B cell (primary cell): ENCODE measurements around the gene IL1RN. TPM values are rescaled to one million over a fixed set of nuclear protein-coding genes. Genes with fewer than 3 reads are reported as not detected.

ENCODE experiments used
- ATAC-seq: fragments of 200-7000 bp; cut with Tn5 transposase; one replicate; pipeline ENCODE4 v1.10.0; 2021; ENCODE audit warnings: low read depth, mild to moderate bottlenecking, moderate number of reproducible peaks, moderate library complexity
- CTCF ChIA-PET: fragments of 350-600 bp; sonication (Branson Sonifier 250); formaldehyde crosslinking; loops from one replicate; lab custom pipeline; 2021; ENCODE audit warnings: antibody characterized with exemption, inconsistent platforms; lab: Charles Lee
- POLR2A ChIA-PET: fragments of 350-600 bp; sonication (Branson Sonifier 250); formaldehyde crosslinking; loops from one replicate; lab custom pipeline; 2021; ENCODE audit warnings: antibody characterized with exemption; lab: Charles Lee
- DNase-seq: peaks from one replicate; pipeline ENCODE4 v3.0.0; 2013
- H2AFZ ChIP-seq: 2 replicates; pipeline ENCODE4 v1.6.1; 2012; ENCODE audit warnings: mild to moderate bottlenecking, low read depth, low read length; ENCODE audit not compliant: insufficient read depth, poor library complexity, severe bottlenecking
- H3K27ac ChIP-seq, 2 donors: 1 replicate in 1 of 2; 2 replicates in 1 of 2; pipeline ENCODE4 v1.5.1; 2012 to 2013; ENCODE audit warnings: low read length in 2 of 2, mild to moderate bottlenecking in 2 of 2, moderate library complexity in 1 of 2
- H3K27me3 ChIP-seq, 4 experiments: fragments of 200-600 bp in 1 of 4; sonication (generic) in 1 of 4; replicated peaks in 1 of 4; 1 replicate in 2 of 4; 2 replicates in 2 of 4; pipeline versions ENCODE4 v1.6.1 to v1.7.0; 2013 to 2016; ENCODE audit warnings: low read length in 3 of 4, mild to moderate bottlenecking in 2 of 4, mixed read lengths in 1 of 4, moderate library complexity in 1 of 4; ENCODE audit not compliant: insufficient read depth in 4 of 4, control insufficient read depth in 3 of 4; ENCODE audit errors: control extremely low read depth in 1 of 4
- H3K36me3 ChIP-seq, 2 experiments: replicated peaks in 1 of 2; 1 replicate in 1 of 2; 2 replicates in 1 of 2; pipeline versions ENCODE4 v1.6.1 to v1.7.1; 2013; ENCODE audit warnings: low read length in 1 of 2; ENCODE audit not compliant: insufficient read depth in 2 of 2, control insufficient read depth in 1 of 2; ENCODE audit errors: control extremely low read depth in 1 of 2, extremely low read depth in 1 of 2
- H3K4me1 ChIP-seq, 2 donors: fragments of 200-600 bp in 1 of 2; sonication (generic) in 1 of 2; 1 replicate in 1 of 2; 2 replicates in 1 of 2; pipeline versions ENCODE4 v1.5.1 to v1.6.1; 2013 to 2017; ENCODE audit warnings: low read length in 2 of 2; ENCODE audit not compliant: control insufficient read depth in 2 of 2, insufficient read depth in 2 of 2
- H3K4me2 ChIP-seq: replicated peaks from 2 replicates; pipeline ENCODE3; 2012; ENCODE audit warnings: mild to moderate bottlenecking, low read depth, low read length; ENCODE audit not compliant: poor library complexity, severe bottlenecking
- H3K4me3 ChIP-seq, 5 experiments: fragments of 200-600 bp in 1 of 5; sonication (generic) in 1 of 5; 1 replicate in 3 of 5; 2 replicates in 2 of 5; pipeline versions ENCODE4 v1.5.1 to v1.7.0; 2011 to 2016; ENCODE audit warnings: low read length in 4 of 5, mild to moderate bottlenecking in 4 of 5, low read depth in 2 of 5, control low read depth in 1 of 5, moderate library complexity in 1 of 5; ENCODE audit not compliant: insufficient read depth in 1 of 5; ENCODE audit errors: control extremely low read depth in 1 of 5, extremely low read depth in 1 of 5
- H3K79me2 ChIP-seq: fragments of 200-600 bp; sonication (generic); one replicate; pipeline ENCODE4 v1.6.0; 2016; ENCODE audit warnings: low read length; ENCODE audit not compliant: control insufficient read depth, insufficient read depth
- H3K9ac ChIP-seq: fragments of 200-600 bp; sonication (generic); 2 replicates; pipeline ENCODE4 v1.6.1; 2017; ENCODE audit warnings: mild to moderate bottlenecking, low read length, moderate library complexity
- H3K9me3 ChIP-seq, 3 donors: one replicate each; pipeline versions ENCODE4 v1.6.1 to v1.7.1; 2013; ENCODE audit warnings: low read length in 2 of 3; ENCODE audit not compliant: control insufficient read depth in 2 of 3, insufficient read depth in 1 of 3; ENCODE audit errors: control extremely low read depth in 1 of 3
- H4K20me1 ChIP-seq: 2 replicates; pipeline ENCODE4 v1.6.0; 2012; ENCODE audit warnings: mild to moderate bottlenecking, low read length; ENCODE audit not compliant: insufficient read depth, control insufficient read depth, poor library complexity, severe bottlenecking
- H3K27ac Mint-ChIP-seq: one replicate; pipeline ENCODE4 v1.8.0; 2021; ENCODE audit warnings: mixed read lengths
- H3K27me3 Mint-ChIP-seq: one replicate; pipeline ENCODE4 v1.8.0; 2021; ENCODE audit warnings: mixed read lengths
- H3K4me1 Mint-ChIP-seq: one replicate; pipeline ENCODE4 v1.8.0; 2021; ENCODE audit warnings: mixed read lengths
- H3K4me3 Mint-ChIP-seq: one replicate; pipeline ENCODE4 v1.8.0; 2021; ENCODE audit warnings: mixed read lengths
- H3K9me3 Mint-ChIP-seq: one replicate; pipeline ENCODE4 v1.8.0; 2022; ENCODE audit warnings: mixed read lengths; ENCODE audit not compliant: insufficient read depth
- EZH2 ChIP-seq: IDR thresholded peaks from 2 replicates; pipeline ENCODE4 v1.6.1; 2012; ENCODE audit warnings: borderline replicate concordance, low read depth, mild to moderate bottlenecking, moderate library complexity, low read length; ENCODE audit not compliant: insufficient read depth, poor library complexity, severe bottlenecking
- WGBS: methylation state at CpG from one replicate; pipeline ENCODE4 v1.1.5; 2013; ENCODE audit warnings: missing lambda C conversion rate; ENCODE audit not compliant: insufficient coverage; 5-methylcytosine and 5-hydroxymethylcytosine counted together
- intact Hi-C: fragments of 100-400 bp; cut with micrococcal nuclease; formaldehyde crosslinking; loops from one replicate; pipeline ENCODE4 v1.10.0; 2022
- polyA plus RNA-seq: library from polyadenylated mRNA; depleted of rRNA; stranded (reverse); fragments of >200 nt; gene quantifications from 2 replicates; pipeline ENCODE4 v1.2.3, GENCODE V29; 2012
- total RNA-seq, 2 donors: library from RNA; stranded (reverse); fragments of 120-200 nt in 1 of 2; gene quantifications; 1 replicate in 1 of 2; 2 replicates in 1 of 2; pipeline versions ENCODE4 v1.2.3 to v1.2.4, GENCODE V29; 2013 to 2022
- TF ChIP-seq, protein P1 (sequence below): fragments of 200-600 bp; IDR thresholded peaks from one replicate; pipeline ENCODE4 v1.8.0; 2022; ENCODE audit warnings: antibody characterized with exemption, mild to moderate bottlenecking

Gene IL1RN
- total and polyA plus RNA-seq, 2 donors (not counting 1 experiment from before 2014, with no cell fraction given), result 0.79 TPM; not detected in 1

DNA sequence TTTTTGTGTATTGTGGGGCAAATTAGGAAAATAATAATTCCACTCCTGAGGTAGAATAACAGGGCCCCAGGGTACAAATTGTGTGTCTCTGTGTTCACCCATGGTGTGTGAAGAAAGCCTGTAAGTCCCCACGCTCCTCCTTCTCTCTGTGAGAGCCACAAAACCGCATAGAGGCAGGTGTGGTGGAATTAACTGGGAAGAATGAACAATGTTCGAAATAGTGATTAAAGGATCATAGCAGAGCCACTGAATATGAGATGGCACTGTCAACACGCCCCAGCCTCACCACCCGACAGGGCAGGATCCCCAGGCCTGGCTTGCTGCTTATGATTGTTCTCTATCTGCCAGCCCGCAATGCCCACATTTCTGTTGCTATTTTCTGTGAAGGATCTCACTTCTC, 14.1 kb downstream of the IL1RN start:
- POLR2A ChIA-PET, result interaction anchor here (0.6 kb wide), 1 partner anchor 15 kb away, joined by 5 read pairs; no protein-coding TSS in a partner anchor

DNA sequence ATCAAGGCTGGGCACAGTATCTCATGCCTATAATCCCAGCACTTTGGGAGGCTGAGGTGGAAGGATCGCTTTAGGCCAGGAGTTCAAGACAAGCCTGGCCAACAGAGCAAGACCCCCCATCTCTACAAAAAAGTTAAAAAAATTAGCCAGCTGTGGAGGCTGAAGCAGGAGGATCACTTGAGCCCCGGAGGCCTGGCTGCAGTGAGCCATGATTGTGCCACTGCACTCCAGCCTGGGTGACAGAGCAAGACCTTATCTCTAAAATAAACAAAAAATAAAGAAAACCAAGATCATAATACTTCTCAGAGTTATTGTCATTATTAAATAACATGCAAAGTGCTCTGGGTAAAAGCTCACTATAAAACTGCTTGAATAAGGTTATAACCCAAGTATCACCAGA, 14.9 kb downstream of the IL1RN start:
- Histone ChIP-seq H3K36me3 (no peaks in the 10 kb centered on the region), H3K4me3 (no peak overlapping the region), H3K4me1 (peaks cover 9 to 11% of the 10 kb centered on the region in 2 donors), H3K27me3 (no peaks in the 10 kb centered on the region), H3K9ac (no peak overlapping the region), H3K27ac (no peak overlapping the region), H3K4me2 (no peak overlapping the region), H3K79me2 (peaks cover 17% of the 10 kb centered on the region), H3K9me3 (peaks cover 0 to 2% (median 0%) of the 10 kb centered on the region in 3 donors), H4K20me1 (no peaks in the 10 kb centered on the region), H2AFZ (no peak overlapping the region)
- Mint-ChIP-seq H3K27me3 (no peaks in the 10 kb centered on the region), H3K4me1 (peaks cover 12% of the 10 kb centered on the region), H3K4me3 (no peak overlapping the region), H3K9me3 (no peaks in the 10 kb centered on the region), H3K27ac (no peak overlapping the region)
- DNase-seq (no peak), ATAC-seq (no peak)
- TF ChIP-seq, protein P1, sequence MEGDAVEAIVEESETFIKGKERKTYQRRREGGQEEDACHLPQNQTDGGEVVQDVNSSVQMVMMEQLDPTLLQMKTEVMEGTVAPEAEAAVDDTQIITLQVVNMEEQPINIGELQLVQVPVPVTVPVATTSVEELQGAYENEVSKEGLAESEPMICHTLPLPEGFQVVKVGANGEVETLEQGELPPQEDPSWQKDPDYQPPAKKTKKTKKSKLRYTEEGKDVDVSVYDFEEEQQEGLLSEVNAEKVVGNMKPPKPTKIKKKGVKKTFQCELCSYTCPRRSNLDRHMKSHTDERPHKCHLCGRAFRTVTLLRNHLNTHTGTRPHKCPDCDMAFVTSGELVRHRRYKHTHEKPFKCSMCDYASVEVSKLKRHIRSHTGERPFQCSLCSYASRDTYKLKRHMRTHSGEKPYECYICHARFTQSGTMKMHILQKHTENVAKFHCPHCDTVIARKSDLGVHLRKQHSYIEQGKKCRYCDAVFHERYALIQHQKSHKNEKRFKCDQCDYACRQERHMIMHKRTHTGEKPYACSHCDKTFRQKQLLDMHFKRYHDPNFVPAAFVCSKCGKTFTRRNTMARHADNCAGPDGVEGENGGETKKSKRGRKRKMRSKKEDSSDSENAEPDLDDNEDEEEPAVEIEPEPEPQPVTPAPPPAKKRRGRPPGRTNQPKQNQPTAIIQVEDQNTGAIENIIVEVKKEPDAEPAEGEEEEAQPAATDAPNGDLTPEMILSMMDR, result no peak
- TF ChIP-seq EZH2, result no peak
- CTCF ChIA-PET, result interaction anchor here (0.6 to 18.7 kb wide), 5 partner anchors 14 to 248 kb away, joined by 3 to 590 read pairs (median 5); partner anchors contain the start of gene PSD4
- POLR2A ChIA-PET, result no interaction called here
- intact Hi-C loops, result no loop called here
- 100% methylated on average over 2 of the region's 2 CpGs for WGBS

More for the DNA sequence above, 14.1 kb downstream of the IL1RN start:
- peaks cover 25% of the 10 kb centered on the region for H3K79me2 ChIP-seq
- no peak overlapping the region for H3K4me3 ChIP-seq
- no peak overlapping the region for H2AFZ ChIP-seq
- no peak overlapping the region for H3K4me2 ChIP-seq
- WGBS, result 96% methylated on average over 4 of the region's 6 CpGs
- Mint-ChIP-seq H3K4me3 (no peak overlapping the region), H3K27me3 (no peaks in the 10 kb centered on the region), H3K4me1 (peaks cover 15% of the 10 kb centered on the region), H3K9me3 (no peaks in the 10 kb centered on the region), H3K27ac (no peak overlapping the region)
- H3K4me1 ChIP-seq, result peaks cover 11 to 13% of the 10 kb centered on the region in 2 donors
- H4K20me1 ChIP-seq, result no peaks in the 10 kb centered on the region
- H3K27me3 ChIP-seq, result no peaks in the 10 kb centered on the region
- DNase-seq (no peak), ATAC-seq (no peak)
- H3K9ac ChIP-seq, result no peak overlapping the region
- H3K36me3 ChIP-seq, result no peaks in the 10 kb centered on the region
- H3K9me3 ChIP-seq, result peaks cover 0 to 2% (median 0%) of the 10 kb centered on the region in 3 donors
- H3K27ac ChIP-seq, result no peak overlapping the region
- TF ChIP-seq, protein P1, result no peak
- no peak for TF ChIP-seq EZH2
- intact Hi-C loops, result no loop called here
- CTCF ChIA-PET, result interaction anchor here (0.6 to 18.7 kb wide), 10 partner anchors 8 to 299 kb away, joined by 3 to 590 read pairs (median 5); partner anchors contain the start of gene PSD4
